Measurements from ENCODE around the gene APOBEC4. TPM values are rescaled to one million over a fixed set of nuclear protein-coding genes. Genes with fewer than 3 reads are reported as not detected.

APOBEC4 gene
- total and polyA plus RNA-seq, 10 of the 15 experiments (the other 5 are each of a cell fraction or from before 2014, with no cell fraction given): 0.04 to 0.25 (median 0.06) TPM; not detected in 5

DNA sequence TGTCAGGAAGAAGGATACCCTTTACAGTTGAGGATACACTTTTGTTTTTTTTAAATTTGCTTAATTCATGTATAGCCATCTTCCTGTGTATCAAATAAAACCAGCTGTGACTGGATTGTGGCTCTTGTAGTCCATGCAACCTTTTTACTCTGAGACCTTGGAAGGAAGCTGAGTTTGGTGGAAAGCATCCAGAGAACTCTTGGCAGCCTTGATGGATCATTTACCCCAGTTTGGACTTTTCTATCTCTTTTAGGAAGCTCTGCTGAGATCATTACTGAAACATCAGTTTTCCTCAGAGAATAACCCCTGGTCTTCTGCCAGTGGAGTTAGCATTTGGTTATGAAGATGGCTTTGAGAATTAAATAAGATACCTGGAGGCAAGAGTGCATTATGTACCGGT lies 21.2 kb upstream of the APOBEC4 start:
- ChIA-PET RAD21 (ENCODE audit: unreplicated experiment) (interaction anchor here (1.2 to 1.7 kb wide), 3 partner anchors 10 to 241 kb away, joined by 3 to 5 read pairs (median 5); no protein-coding TSS in a partner anchor), POLR2A (interaction anchor here (2.4 kb wide), 1 partner anchor 10 kb away, joined by 7 read pairs; no protein-coding TSS in a partner anchor), CTCF (interaction anchor here (1.9 to 5.5 kb wide), 4 partner anchors 10 to 241 kb away, joined by 4 to 44 read pairs (median 13); no protein-coding TSS in a partner anchor), SMC1A (ENCODE audit: uncharacterized antibody, unreplicated experiment) (interaction anchor here (1.0 to 6.1 kb wide), 3 partner anchors 10 to 217 kb away, joined by 3 to 34 read pairs (median 33); partner anchors contain the start of gene APOBEC4)
- TF ChIP-seq TBL1XR1 (IDR thresholded peaks at IDR 0.05; ENCODE audit: low read depth, low read length) (no peak), KLF5 (IDR thresholded peaks at IDR 0.05; ENCODE audit: partially characterized antibody) (no peak), NR2C2 (IDR thresholded peaks at IDR 0.05; ENCODE audit: borderline replicate concordance, control insufficient read depth, insufficient read length, low read depth) (no peak), WRNIP1 (IDR thresholded peaks at IDR 0.05; ENCODE audit: borderline replicate concordance, low read depth, low read length) (no peak), ZNF274 (IDR thresholded peaks at IDR 0.05; ENCODE audit: insufficient read depth, insufficient read length) (no peak), TCF12 (IDR thresholded peaks at IDR 0.05; ENCODE audit: low read depth, low read length) (no peak)
- TF ChIP-seq, protein P1, sequence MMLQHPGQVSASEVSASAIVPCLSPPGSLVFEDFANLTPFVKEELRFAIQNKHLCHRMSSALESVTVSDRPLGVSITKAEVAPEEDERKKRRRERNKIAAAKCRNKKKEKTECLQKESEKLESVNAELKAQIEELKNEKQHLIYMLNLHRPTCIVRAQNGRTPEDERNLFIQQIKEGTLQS (IDR thresholded peaks at IDR 0.05; ENCODE audit: borderline replicate concordance, extremely low read depth, low read depth, low read length): no peak
- TF ChIP-seq, protein P2, sequence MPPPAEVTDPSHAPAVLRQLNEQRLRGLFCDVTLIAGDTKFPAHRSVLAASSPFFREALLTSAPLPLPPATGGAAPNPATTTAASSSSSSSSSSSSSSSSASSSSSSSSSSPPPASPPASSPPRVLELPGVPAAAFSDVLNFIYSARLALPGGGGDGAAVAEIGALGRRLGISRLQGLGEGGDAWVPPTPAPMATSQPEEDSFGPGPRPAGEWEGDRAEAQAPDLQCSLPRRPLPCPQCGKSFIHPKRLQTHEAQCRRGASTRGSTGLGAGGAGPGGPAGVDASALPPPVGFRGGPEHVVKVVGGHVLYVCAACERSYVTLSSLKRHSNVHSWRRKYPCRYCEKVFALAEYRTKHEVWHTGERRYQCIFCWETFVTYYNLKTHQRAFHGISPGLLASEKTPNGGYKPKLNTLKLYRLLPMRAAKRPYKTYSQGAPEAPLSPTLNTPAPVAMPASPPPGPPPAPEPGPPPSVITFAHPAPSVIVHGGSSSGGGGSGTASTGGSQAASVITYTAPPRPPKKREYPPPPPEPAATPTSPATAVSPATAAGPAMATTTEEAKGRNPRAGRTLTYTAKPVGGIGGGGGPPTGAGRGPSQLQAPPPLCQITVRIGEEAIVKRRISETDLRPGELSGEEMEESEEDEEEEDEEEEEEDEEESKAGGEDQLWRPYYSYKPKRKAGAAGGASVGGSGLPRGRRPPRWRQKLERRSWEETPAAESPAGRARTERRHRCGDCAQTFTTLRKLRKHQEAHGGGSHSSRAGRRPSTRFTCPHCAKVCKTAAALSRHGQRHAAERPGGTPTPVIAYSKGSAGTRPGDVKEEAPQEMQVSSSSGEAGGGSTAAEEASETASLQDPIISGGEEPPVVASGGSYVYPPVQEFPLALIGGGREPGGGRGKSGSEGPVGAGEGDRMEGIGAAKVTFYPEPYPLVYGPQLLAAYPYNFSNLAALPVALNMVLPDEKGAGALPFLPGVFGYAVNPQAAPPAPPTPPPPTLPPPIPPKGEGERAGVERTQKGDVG (CRISPR knock-in tag; IDR thresholded peaks at IDR 0.05): no peak
- TF ChIP-seq, protein P3, sequence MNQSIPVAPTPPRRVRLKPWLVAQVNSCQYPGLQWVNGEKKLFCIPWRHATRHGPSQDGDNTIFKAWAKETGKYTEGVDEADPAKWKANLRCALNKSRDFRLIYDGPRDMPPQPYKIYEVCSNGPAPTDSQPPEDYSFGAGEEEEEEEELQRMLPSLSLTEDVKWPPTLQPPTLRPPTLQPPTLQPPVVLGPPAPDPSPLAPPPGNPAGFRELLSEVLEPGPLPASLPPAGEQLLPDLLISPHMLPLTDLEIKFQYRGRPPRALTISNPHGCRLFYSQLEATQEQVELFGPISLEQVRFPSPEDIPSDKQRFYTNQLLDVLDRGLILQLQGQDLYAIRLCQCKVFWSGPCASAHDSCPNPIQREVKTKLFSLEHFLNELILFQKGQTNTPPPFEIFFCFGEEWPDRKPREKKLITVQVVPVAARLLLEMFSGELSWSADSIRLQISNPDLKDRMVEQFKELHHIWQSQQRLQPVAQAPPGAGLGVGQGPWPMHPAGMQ (IDR thresholded peaks at IDR 0.05; ENCODE audit: borderline replicate concordance): no peak
- Histone ChIP-seq H3K9me3 (replicated peaks; ENCODE audit: control insufficient read depth, insufficient read depth, low read length) (peaks cover 3% of the 10 kb centered on the region; the same call in 2 of the 3 replicates), H3K27me3 (replicated peaks in 1 of 2; ENCODE audit: control insufficient read depth in 2 of 2, insufficient read depth in 2 of 2, low read length in 1 of 2) (no peaks in the 10 kb centered on the region), H4K20me1 (ENCODE audit: control insufficient read depth, insufficient read depth) (no peaks in the 10 kb centered on the region), H3K79me2 (ENCODE audit: control insufficient read depth, insufficient read depth, low read length) (no peaks in the 10 kb centered on the region), H3K36me3 (ENCODE audit: control insufficient read depth in 2 of 2, insufficient read depth in 2 of 2, low read length in 1 of 2) (no peaks in the 10 kb centered on the region), H3K9ac (ENCODE audit: control insufficient read depth, insufficient read depth, low read length) (no peak overlapping the region), H3K27ac (ENCODE audit: control insufficient read depth, insufficient read depth) (no peak overlapping the region), H3K4me1 (ENCODE audit: control insufficient read depth, insufficient read depth, low read length) (no peaks in the 10 kb centered on the region), H2AFZ (ENCODE audit: control insufficient read depth, low read depth, low read length) (no peak overlapping the region), H3K4me3 (no peak overlapping the region), H3K4me2 (ENCODE audit: control insufficient read depth, insufficient read depth) (no peak overlapping the region)
- in situ Hi-C loops (cut with MboI): no loop called here
- intact Hi-C loops (cut with micrococcal nuclease; ENCODE audit: unreplicated experiment): no loop called here
- DNase-seq (ENCODE audit: low read depth, low spot score) (no peak), FAIRE-seq (no peak), ATAC-seq (no peak)
- no TSS peak for BruUV-seq (replicated peaks)
- 0% methylated on average over 1 of the region's 1 CpG for WGBS (ENCODE audit: insufficient coverage, insufficient replicate concordance, low lambda C conversion rate, missing lambda C conversion rate)
